SK-N-SH (cell line): ENCODE measurements around the gene S100A6. TPM values are rescaled to one million over a fixed set of nuclear protein-coding genes. Genes with fewer than 3 reads are reported as not detected.

Experiments
- EP300 ChIP-seq, 2 experiments: IDR thresholded peaks; 2 replicates each; pipeline versions ENCODE4 v1.4.0 to v1.6.1; 2012; ENCODE audit warnings: borderline replicate concordance in 1 of 2, low read depth in 1 of 2, low read length in 1 of 2
- EZH2phosphoT487 ChIP-seq: fragments of 200-600 bp; sonication (generic); IDR thresholded peaks from 2 replicates; pipeline ENCODE4 v1.6.1; 2017; ENCODE audit warnings: low read depth, mixed run types, mild to moderate bottlenecking, antibody characterized with exemption, moderate library complexity, borderline replicate concordance
- FOSL2 ChIP-seq: IDR thresholded peaks from 2 replicates; pipeline ENCODE4 v1.4.0; 2012; ENCODE audit warnings: low read depth, mild to moderate bottlenecking, moderate library complexity, borderline replicate concordance
- FOXJ3 ChIP-seq: sonication (generic); formaldehyde crosslinking; IDR thresholded peaks from 2 replicates; pipeline ENCODE4 v1.5.1; 2020; ENCODE audit warnings: mild to moderate bottlenecking, missing genetic modification reagents
- FOXM1 ChIP-seq: IDR thresholded peaks from 2 replicates; pipeline ENCODE4 v1.4.0; 2012; ENCODE audit warnings: low read depth, mild to moderate bottlenecking
- GABPA ChIP-seq: IDR thresholded peaks from 2 replicates; pipeline ENCODE4 v1.4.0; 2012; ENCODE audit warnings: low read depth, mild to moderate bottlenecking
- MEF2A ChIP-seq: IDR thresholded peaks from 2 replicates; pipeline ENCODE4 v1.4.0; 2012; ENCODE audit warnings: low read depth, borderline replicate concordance
- MXI1 ChIP-seq: IDR thresholded peaks from 2 replicates; pipeline ENCODE4 v1.6.1; 2012; ENCODE audit warnings: mild to moderate bottlenecking, low read depth, low read length, improper control_type of control experiment
- NRF1 ChIP-seq: IDR thresholded peaks from 2 replicates; pipeline ENCODE4 v1.6.1; 2012; ENCODE audit warnings: low read depth, mild to moderate bottlenecking, low read length
- RFX5 ChIP-seq: IDR thresholded peaks from 2 replicates; pipeline ENCODE4 v1.6.1; 2012; ENCODE audit warnings: mild to moderate bottlenecking, improper control_type of control experiment, low read length
- RXRA ChIP-seq: IDR thresholded peaks from 2 replicates; pipeline ENCODE4 v1.4.0; 2012; ENCODE audit warnings: low read depth, mild to moderate bottlenecking, borderline replicate concordance
- SIN3A ChIP-seq: IDR thresholded peaks from 2 replicates; pipeline ENCODE4 v1.6.1; 2012; ENCODE audit warnings: low read depth, mild to moderate bottlenecking, low read length, moderate library complexity, borderline replicate concordance
- SMC3 ChIP-seq: IDR thresholded peaks from 2 replicates; pipeline ENCODE4 v1.6.1; 2012; ENCODE audit warnings: low read depth, low read length, improper control_type of control experiment
- TCF12 ChIP-seq: IDR thresholded peaks from 2 replicates; pipeline ENCODE4 v1.4.0; 2012
- YY1 ChIP-seq: IDR thresholded peaks from 2 replicates; pipeline ENCODE4 v1.4.0; 2012; ENCODE audit warnings: low read depth, mild to moderate bottlenecking
- polyA plus RNA-seq, 3 experiments: library from polyadenylated mRNA; depleted of rRNA; stranded (reverse); fragments of >200 nt; gene quantifications; 2 replicates each; pipeline ENCODE4 v1.2.3, GENCODE V29; 2012
- TF ChIP-seq, protein P1 (sequence below): IDR thresholded peaks from 2 replicates; pipeline ENCODE4; 2012
- TF ChIP-seq, protein P2 (sequence below): IDR thresholded peaks from 2 replicates; pipeline ENCODE4 v1.4.0; 2012; ENCODE audit warnings: low read depth, borderline replicate concordance
- TF ChIP-seq, protein P3 (sequence below): IDR thresholded peaks from 2 replicates; pipeline ENCODE4 v1.4.0; 2012; ENCODE audit warnings: low read depth
- TF ChIP-seq, protein P4 (sequence below): IDR thresholded peaks from 2 replicates; pipeline ENCODE4 v1.6.1; 2012; ENCODE audit warnings: mild to moderate bottlenecking, low read depth, low read length, moderate library complexity
- TF ChIP-seq, protein P5 (sequence below): fragments of 150-350 bp; IDR thresholded peaks from 2 replicates; pipeline ENCODE4 v1.6.1; 2016; ENCODE audit warnings: mild to moderate bottlenecking, low read depth, low read length

The S100A6 gene
- polyA plus RNA-seq, 1 of the 3 experiments (the other 2 are of a cell fraction) = 895 TPM

DNA sequence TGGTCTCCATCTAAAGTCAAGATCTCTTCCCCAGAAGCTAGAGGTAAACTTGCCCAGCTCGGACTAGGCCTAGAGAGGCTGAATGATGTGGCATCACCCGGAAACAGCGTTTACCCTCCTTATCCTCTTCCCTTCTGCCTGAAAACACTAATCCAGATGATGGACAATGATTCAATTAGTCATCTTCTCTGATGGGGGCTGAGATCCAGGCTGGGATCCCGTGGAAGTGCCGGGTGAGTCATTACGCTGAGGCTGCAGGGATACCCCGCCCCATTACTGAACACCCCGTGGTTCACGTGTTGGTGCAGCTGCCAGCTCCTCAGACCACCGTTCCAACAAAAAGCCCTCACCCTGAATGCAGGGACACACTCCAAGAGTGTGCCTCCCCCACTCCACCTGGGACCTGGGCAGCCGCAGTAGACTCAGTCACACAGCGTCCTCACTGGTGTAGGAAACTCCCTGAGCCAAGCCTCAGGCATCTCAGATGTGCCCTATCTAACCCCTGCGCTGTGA is 2.0 kb downstream of the S100A6 start (continued):
- TF ChIP-seq MXI1 (no peak), EP300 (IDR thresholded peaks at IDR 0.05; ENCODE audit: borderline replicate concordance in 1 of 2, low read depth in 1 of 2, low read length in 1 of 2) (peak in 1 of 2 experiments; percentile 69; a peak in 1 of 4 replicates), EZH2phosphoT487 (no peak), FOXJ3 (CRISPR knock-in tag) (no peak), RXRA (peak; percentile 58; the same call in 1 of the 2 replicates), SMC3 (no peak), SIN3A (0 out of 2 replicates have a peak, but pooled peaks have one; percentile 70), NRF1 (no peak), FOSL2 (peak; percentile 98), MEF2A (no peak), YY1 (no peak), TCF12 (peak; percentile 80), RFX5 (no peak), GABPA (peak; percentile 51), FOXM1 (no peak)
- TF ChIP-seq, protein P1, sequence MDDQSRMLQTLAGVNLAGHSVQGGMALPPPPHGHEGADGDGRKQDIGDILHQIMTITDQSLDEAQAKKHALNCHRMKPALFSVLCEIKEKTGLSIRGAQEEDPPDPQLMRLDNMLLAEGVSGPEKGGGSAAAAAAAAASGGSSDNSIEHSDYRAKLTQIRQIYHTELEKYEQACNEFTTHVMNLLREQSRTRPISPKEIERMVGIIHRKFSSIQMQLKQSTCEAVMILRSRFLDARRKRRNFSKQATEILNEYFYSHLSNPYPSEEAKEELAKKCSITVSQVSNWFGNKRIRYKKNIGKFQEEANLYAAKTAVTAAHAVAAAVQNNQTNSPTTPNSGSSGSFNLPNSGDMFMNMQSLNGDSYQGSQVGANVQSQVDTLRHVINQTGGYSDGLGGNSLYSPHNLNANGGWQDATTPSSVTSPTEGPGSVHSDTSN = peak; percentile 96
- TF ChIP-seq, protein P2, sequence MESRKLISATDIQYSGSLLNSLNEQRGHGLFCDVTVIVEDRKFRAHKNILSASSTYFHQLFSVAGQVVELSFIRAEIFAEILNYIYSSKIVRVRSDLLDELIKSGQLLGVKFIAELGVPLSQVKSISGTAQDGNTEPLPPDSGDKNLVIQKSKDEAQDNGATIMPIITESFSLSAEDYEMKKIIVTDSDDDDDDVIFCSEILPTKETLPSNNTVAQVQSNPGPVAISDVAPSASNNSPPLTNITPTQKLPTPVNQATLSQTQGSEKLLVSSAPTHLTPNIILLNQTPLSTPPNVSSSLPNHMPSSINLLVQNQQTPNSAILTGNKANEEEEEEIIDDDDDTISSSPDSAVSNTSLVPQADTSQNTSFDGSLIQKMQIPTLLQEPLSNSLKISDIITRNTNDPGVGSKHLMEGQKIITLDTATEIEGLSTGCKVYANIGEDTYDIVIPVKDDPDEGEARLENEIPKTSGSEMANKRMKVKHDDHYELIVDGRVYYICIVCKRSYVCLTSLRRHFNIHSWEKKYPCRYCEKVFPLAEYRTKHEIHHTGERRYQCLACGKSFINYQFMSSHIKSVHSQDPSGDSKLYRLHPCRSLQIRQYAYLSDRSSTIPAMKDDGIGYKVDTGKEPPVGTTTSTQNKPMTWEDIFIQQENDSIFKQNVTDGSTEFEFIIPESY = peak; percentile 75; the same call in 1 of the 2 replicates
- TF ChIP-seq, protein P3, sequence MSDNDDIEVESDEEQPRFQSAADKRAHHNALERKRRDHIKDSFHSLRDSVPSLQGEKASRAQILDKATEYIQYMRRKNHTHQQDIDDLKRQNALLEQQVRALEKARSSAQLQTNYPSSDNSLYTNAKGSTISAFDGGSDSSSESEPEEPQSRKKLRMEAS = peak; percentile 92
- TF ChIP-seq, protein P4, sequence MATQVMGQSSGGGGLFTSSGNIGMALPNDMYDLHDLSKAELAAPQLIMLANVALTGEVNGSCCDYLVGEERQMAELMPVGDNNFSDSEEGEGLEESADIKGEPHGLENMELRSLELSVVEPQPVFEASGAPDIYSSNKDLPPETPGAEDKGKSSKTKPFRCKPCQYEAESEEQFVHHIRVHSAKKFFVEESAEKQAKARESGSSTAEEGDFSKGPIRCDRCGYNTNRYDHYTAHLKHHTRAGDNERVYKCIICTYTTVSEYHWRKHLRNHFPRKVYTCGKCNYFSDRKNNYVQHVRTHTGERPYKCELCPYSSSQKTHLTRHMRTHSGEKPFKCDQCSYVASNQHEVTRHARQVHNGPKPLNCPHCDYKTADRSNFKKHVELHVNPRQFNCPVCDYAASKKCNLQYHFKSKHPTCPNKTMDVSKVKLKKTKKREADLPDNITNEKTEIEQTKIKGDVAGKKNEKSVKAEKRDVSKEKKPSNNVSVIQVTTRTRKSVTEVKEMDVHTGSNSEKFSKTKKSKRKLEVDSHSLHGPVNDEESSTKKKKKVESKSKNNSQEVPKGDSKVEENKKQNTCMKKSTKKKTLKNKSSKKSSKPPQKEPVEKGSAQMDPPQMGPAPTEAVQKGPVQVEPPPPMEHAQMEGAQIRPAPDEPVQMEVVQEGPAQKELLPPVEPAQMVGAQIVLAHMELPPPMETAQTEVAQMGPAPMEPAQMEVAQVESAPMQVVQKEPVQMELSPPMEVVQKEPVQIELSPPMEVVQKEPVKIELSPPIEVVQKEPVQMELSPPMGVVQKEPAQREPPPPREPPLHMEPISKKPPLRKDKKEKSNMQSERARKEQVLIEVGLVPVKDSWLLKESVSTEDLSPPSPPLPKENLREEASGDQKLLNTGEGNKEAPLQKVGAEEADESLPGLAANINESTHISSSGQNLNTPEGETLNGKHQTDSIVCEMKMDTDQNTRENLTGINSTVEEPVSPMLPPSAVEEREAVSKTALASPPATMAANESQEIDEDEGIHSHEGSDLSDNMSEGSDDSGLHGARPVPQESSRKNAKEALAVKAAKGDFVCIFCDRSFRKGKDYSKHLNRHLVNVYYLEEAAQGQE = no peak
- TF ChIP-seq, protein P5, sequence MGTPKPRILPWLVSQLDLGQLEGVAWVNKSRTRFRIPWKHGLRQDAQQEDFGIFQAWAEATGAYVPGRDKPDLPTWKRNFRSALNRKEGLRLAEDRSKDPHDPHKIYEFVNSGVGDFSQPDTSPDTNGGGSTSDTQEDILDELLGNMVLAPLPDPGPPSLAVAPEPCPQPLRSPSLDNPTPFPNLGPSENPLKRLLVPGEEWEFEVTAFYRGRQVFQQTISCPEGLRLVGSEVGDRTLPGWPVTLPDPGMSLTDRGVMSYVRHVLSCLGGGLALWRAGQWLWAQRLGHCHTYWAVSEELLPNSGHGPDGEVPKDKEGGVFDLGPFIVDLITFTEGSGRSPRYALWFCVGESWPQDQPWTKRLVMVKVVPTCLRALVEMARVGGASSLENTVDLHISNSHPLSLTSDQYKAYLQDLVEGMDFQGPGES = no peak
- TF ChIP-seq, all 33 proteins: peak for 15
